GM12878 (cell line): ENCODE measurements around the gene HPD. TPM values are rescaled to one million over a fixed set of nuclear protein-coding genes. Genes with fewer than 3 reads are reported as not detected.

Source experiments
- ATAC-seq: fragments of 200-7000 bp; cut with Tn5 transposase; 3 replicates; pipeline ENCODE4 v1.9.1; 2020; ENCODE audit warnings: mild to moderate bottlenecking, moderate library complexity
- BruUV-seq: library from RNA; stranded (reverse); fragments of 400-500 nt; replicated peaks from 2 replicates; lab custom pipeline; 2021; lab: Mats Ljungman, UMichigan
- CTCF ChIA-PET: fragments of 300-600 bp; sonication (Branson Sonifier 250); formaldehyde crosslinking; extraction: SDS; loops from one replicate; lab custom pipeline; 2021; ENCODE audit warnings: inconsistent platforms; lab: Yijun Ruan, JAX
- POLR2A ChIA-PET: fragments of 350-600 bp; formaldehyde crosslinking; extraction: SDS; loops from one replicate; lab custom pipeline; 2021; ENCODE audit warnings: inconsistent platforms; lab: Charles Lee
- RAD21 ChIA-PET: fragments of 300-600 bp; sonication (Branson Sonifier 250); formaldehyde crosslinking; loops from one replicate; lab custom pipeline; 2023; ENCODE audit warnings: antibody characterized with exemption; ENCODE audit not compliant: unreplicated experiment; lab: Charles Lee
- SMC1A ChIA-PET: fragments of 300-600 bp; sonication (Branson Sonifier 250); formaldehyde crosslinking; loops from one replicate; lab custom pipeline; 2023; ENCODE audit not compliant: unreplicated experiment, uncharacterized antibody; lab: Charles Lee
- DNase-seq: peaks from one replicate; pipeline ENCODE4 v3.0.0-alpha.2; 2011; ENCODE audit warnings: low read depth, low spot score
- FAIRE-seq: peaks from 3 replicates; lab custom pipeline; 2011; peaks lifted over from hg19 to GRCh38; lab: Jason Lieb, UNC
- H2AFZ ChIP-seq: 2 replicates; pipeline ENCODE4 v1.6.0; 2011; ENCODE audit warnings: low read depth, low read length, control low read depth; ENCODE audit not compliant: control insufficient read depth
- H3K27ac ChIP-seq: 2 replicates; pipeline ENCODE4 v1.5.1; 2011; ENCODE audit warnings: control low read depth; ENCODE audit not compliant: control insufficient read depth, insufficient read depth
- H3K27me3 ChIP-seq, 2 experiments: replicated peaks in 1 of 2; 2 replicates each; pipeline versions ENCODE4 v1.6.0 to v1.6.1; 2011; ENCODE audit warnings: low read length in 1 of 2; ENCODE audit not compliant: control insufficient read depth in 2 of 2, insufficient read depth in 2 of 2
- H3K36me3 ChIP-seq, 2 experiments: 2 replicates each; pipeline ENCODE4 v1.5.1; 2011; ENCODE audit warnings: low read length in 1 of 2; ENCODE audit not compliant: control insufficient read depth in 2 of 2, insufficient read depth in 2 of 2
- H3K4me1 ChIP-seq: 2 replicates; pipeline ENCODE4 v1.6.1; 2011; ENCODE audit warnings: mild to moderate bottlenecking, low read length, moderate library complexity, mixed read lengths; ENCODE audit not compliant: control insufficient read depth, insufficient read depth
- H3K4me2 ChIP-seq: 2 replicates; pipeline ENCODE4 v1.6.0; 2011; ENCODE audit warnings: control low read depth; ENCODE audit not compliant: control insufficient read depth, insufficient read depth
- H3K4me3 ChIP-seq: fragments of 200-600 bp; sonication (generic); 2 replicates; pipeline ENCODE4 v1.5.1; 2016
- H3K79me2 ChIP-seq: 2 replicates; pipeline ENCODE4 v1.6.0; 2011; ENCODE audit warnings: low read length; ENCODE audit not compliant: control insufficient read depth, insufficient read depth
- H3K9ac ChIP-seq: 2 replicates; pipeline ENCODE4 v1.8.0; 2011; ENCODE audit warnings: low read length, control low read depth, mixed read lengths; ENCODE audit not compliant: control insufficient read depth, insufficient read depth
- H3K9me3 ChIP-seq: replicated peaks from 3 replicates; pipeline ENCODE4 v1.5.1; 2011; ENCODE audit warnings: mild to moderate bottlenecking, low read length; ENCODE audit not compliant: control insufficient read depth, insufficient read depth
- H4K20me1 ChIP-seq: 2 replicates; pipeline ENCODE4 v1.6.0; 2011; ENCODE audit not compliant: control insufficient read depth, insufficient read depth
- ATF7 ChIP-seq: fragments of 450-650 bp; IDR thresholded peaks from 2 replicates; pipeline ENCODE4 v1.6.1; 2016; ENCODE audit warnings: low read depth, mild to moderate bottlenecking
- BHLHE40 ChIP-seq, 2 experiments: fragments of 450-650 bp in 1 of 2; IDR thresholded peaks; 2 replicates each; pipeline ENCODE4 v1.6.1; 2011 to 2017; ENCODE audit warnings: low read depth in 2 of 2, borderline replicate concordance in 1 of 2, improper control_type of control experiment in 1 of 2, low read length in 1 of 2, mild to moderate bottlenecking in 1 of 2
- BRCA1 ChIP-seq: IDR thresholded peaks from 2 replicates; pipeline ENCODE4 v1.6.1; 2011; ENCODE audit warnings: low read depth, low read length, improper control_type of control experiment
- CBX5 ChIP-seq: sonication (generic); IDR thresholded peaks from 2 replicates; pipeline ENCODE4 v1.6.1; 2016; ENCODE audit warnings: low read depth, moderate library complexity, mild to moderate bottlenecking, inconsistent platforms
- CHD2 ChIP-seq: IDR thresholded peaks from 2 replicates; pipeline ENCODE4 v1.6.1; 2011; ENCODE audit warnings: low read depth, low read length, improper control_type of control experiment, borderline replicate concordance
- FOXM1 ChIP-seq: IDR thresholded peaks from 2 replicates; pipeline ENCODE4 v1.6.1; 2012; ENCODE audit warnings: low read depth, mild to moderate bottlenecking, inconsistent platforms, low read length, moderate library complexity
- IKZF2 ChIP-seq, 2 experiments: fragments of 450-650 bp; IDR thresholded peaks; 2 replicates each; pipeline ENCODE4 v1.6.1; 2017; ENCODE audit warnings: mild to moderate bottlenecking in 2 of 2, moderate library complexity in 2 of 2
- JUNB ChIP-seq: IDR thresholded peaks from 2 replicates; pipeline ENCODE4 v1.6.1; 2016; ENCODE audit warnings: antibody characterized with exemption, mild to moderate bottlenecking
- MEF2B ChIP-seq: fragments of 450-650 bp; IDR thresholded peaks from 2 replicates; pipeline ENCODE4 v1.6.1; 2018; ENCODE audit warnings: mild to moderate bottlenecking, moderate library complexity; ENCODE audit not compliant: partially characterized antibody, poor library complexity, severe bottlenecking
- NFXL1 ChIP-seq: fragments of 450-650 bp; IDR thresholded peaks from 2 replicates; pipeline ENCODE4 v1.6.1; 2017; ENCODE audit warnings: antibody characterized with exemption, mild to moderate bottlenecking, borderline replicate concordance
- REST ChIP-seq: IDR thresholded peaks from 2 replicates; pipeline ENCODE4 v1.6.1; 2012; ENCODE audit warnings: mild to moderate bottlenecking, low read depth, low read length
- SIN3A ChIP-seq: IDR thresholded peaks from 2 replicates; pipeline ENCODE4 v1.6.1; 2012; ENCODE audit warnings: low read depth, low read length, improper control_type of control experiment
- SP1 ChIP-seq: IDR thresholded peaks from one replicate; pipeline ENCODE4 v1.6.1; 2011; ENCODE audit warnings: low read depth, low read length
- WGBS: methylation state at CpG from one replicate; pipeline ENCODE4 v1.1.6; 2016; ENCODE audit warnings: low lambda C conversion rate; ENCODE audit not compliant: insufficient replicate concordance, insufficient coverage; ENCODE audit errors: missing lambda C conversion rate; 5-methylcytosine and 5-hydroxymethylcytosine counted together
- in situ Hi-C: fragments of 300-500 bp; cut with MboI; formaldehyde crosslinking; loops from 9 replicates; pipeline ENCODE4 v1.14.3; 2018; ENCODE audit warnings: mixed read lengths
- intact Hi-C: fragments of 100-400 bp; cut with micrococcal nuclease; formaldehyde crosslinking; loops from one replicate; pipeline ENCODE4 v1.14.2; 2022; ENCODE audit not compliant: unreplicated experiment
- polyA plus RNA-seq, 11 experiments: library from polyadenylated mRNA; depleted of rRNA in 4 of 11; unstranded in 6 of 11; stranded (reverse) in 5 of 11; fragments of >200 nt; fragmentation: Nextera tagmentation in 4 of 11; fragmentation: Illumina TruSeq in 1 of 11; extraction: Ambion mirVana in 4 of 11; extraction: Trizol in 1 of 11; gene quantifications; 1 replicate in 1 of 11; 2 replicates in 10 of 11; pipeline versions ENCODE4 v1.2.1 to v1.2.3, GENCODE V29; 2011 to 2016; ENCODE audit warnings: inconsistent platforms in 2 of 11, missing spikeins in 2 of 11, low read depth in 1 of 11
- total RNA-seq, 4 experiments: library from RNA; depleted of rRNA in 3 of 4; stranded (reverse); fragments of >200 nt in 3 of 4; fragmentation: Illumina TruSeq in 1 of 4; extraction: Trizol in 1 of 4; gene quantifications; 2 replicates each; pipeline versions ENCODE4 v1.2.1 to v1.2.3, GENCODE V29; 2013 to 2021
- TF ChIP-seq, protein P1 (sequence below): fragments of 450-650 bp; IDR thresholded peaks from 2 replicates; pipeline ENCODE4 v1.6.1; 2017; ENCODE audit warnings: mild to moderate bottlenecking, moderate library complexity

Gene HPD
- total and polyA plus RNA-seq, 10 of the 15 experiments (the other 5 are each of a cell fraction or from before 2014, with no cell fraction given) = 0.04 to 0.69 (median 0.28) TPM; not detected in 7

GRCh38 chr12:121802843-121803698 lies 55.6 kb downstream of the HPD start:
- in situ Hi-C loops (no loop called here), intact Hi-C loops (loop anchor here (5.0 kb wide), 2 partner anchors 266 to 1429 kb away; partner anchors contain the start of genes MPHOSPH9 and MTRFR)
- POLR2A ChIA-PET = interaction anchor here (0.6 to 10.1 kb wide), 10 partner anchors 8 to 379 kb away, joined by 3 to 155 read pairs (median 10); partner anchors contain the start of genes ORAI1, PSMD9, RHOF and TMEM120B
- no TSS peak for BruUV-seq
- Histone ChIP-seq H3K4me1 (peaks cover 27% of the 10 kb centered on the region), H3K27me3 (no peaks in the 10 kb centered on the region), H3K4me2 (peak overlapping the region; percentile 88), H3K79me2 (peaks cover 79% of the 10 kb centered on the region), H3K9ac (peak overlapping the region; percentile 100), H3K4me3 (peak overlapping the region; percentile 66), H3K9me3 (no peaks in the 10 kb centered on the region), H3K27ac (peak overlapping the region; percentile 97), H3K36me3 (peaks cover 7 to 9% of the 10 kb centered on the region in 2 experiments; a peak in 3 of 4 replicates), H2AFZ (peak overlapping the region; percentile 79), H4K20me1 (peaks cover 5% of the 10 kb centered on the region; the same call in 1 of the 2 replicates)
- WGBS = under 1% methylated on average over 41 of the region's 65 CpGs
- FAIRE-seq = peak; percentile 85
- DNase-seq = peak; percentile 88
- RAD21 ChIA-PET = interaction anchor here (1.0 to 13.1 kb wide), 7 partner anchors 8 to 402 kb away, joined by 3 to 395 read pairs (median 11); partner anchors contain the start of genes PSMD9 and RHOF
- CTCF ChIA-PET = interaction anchor here (0.7 to 13.6 kb wide), 6 partner anchors 4 to 124 kb away, joined by 4 to 565 read pairs (median 6); partner anchors contain the start of genes RHOF and SETD1B
- peak; percentile 66 for ATAC-seq
- SMC1A ChIA-PET = interaction anchor here (1.3 to 12.2 kb wide), 5 partner anchors 8 to 116 kb away, joined by 3 to 226 read pairs (median 10); partner anchors contain the start of genes CFAP251 and RHOF
- TF ChIP-seq CHD2 (peak; percentile 91), NFXL1 (no peak), JUNB (0 out of 2 replicates have a peak, but pooled peaks have one; percentile 4), REST (no peak), BHLHE40 (IDR thresholded peaks at IDR 0.05; ENCODE audit: borderline replicate concordance in 1 of 2, low read depth in 2 of 2, low read length in 1 of 2) (peak; percentile 6 to 14; a peak in 1 of 4 replicates), SP1 (peak; percentile 16), IKZF2 (IDR thresholded peaks at IDR 0.05) (peak in 1 of 2 experiments; percentile 38; a peak in 2 of 4 replicates), BRCA1 (peak; percentile 52), SIN3A (0 out of 2 replicates have a peak, but pooled peaks have one; percentile 32), CBX5 (no peak), MEF2B (peak; percentile 28), ATF7 (peak; percentile 28; the same call in 1 of the 2 replicates), FOXM1 (no peak)
- TF ChIP-seq, protein P1, sequence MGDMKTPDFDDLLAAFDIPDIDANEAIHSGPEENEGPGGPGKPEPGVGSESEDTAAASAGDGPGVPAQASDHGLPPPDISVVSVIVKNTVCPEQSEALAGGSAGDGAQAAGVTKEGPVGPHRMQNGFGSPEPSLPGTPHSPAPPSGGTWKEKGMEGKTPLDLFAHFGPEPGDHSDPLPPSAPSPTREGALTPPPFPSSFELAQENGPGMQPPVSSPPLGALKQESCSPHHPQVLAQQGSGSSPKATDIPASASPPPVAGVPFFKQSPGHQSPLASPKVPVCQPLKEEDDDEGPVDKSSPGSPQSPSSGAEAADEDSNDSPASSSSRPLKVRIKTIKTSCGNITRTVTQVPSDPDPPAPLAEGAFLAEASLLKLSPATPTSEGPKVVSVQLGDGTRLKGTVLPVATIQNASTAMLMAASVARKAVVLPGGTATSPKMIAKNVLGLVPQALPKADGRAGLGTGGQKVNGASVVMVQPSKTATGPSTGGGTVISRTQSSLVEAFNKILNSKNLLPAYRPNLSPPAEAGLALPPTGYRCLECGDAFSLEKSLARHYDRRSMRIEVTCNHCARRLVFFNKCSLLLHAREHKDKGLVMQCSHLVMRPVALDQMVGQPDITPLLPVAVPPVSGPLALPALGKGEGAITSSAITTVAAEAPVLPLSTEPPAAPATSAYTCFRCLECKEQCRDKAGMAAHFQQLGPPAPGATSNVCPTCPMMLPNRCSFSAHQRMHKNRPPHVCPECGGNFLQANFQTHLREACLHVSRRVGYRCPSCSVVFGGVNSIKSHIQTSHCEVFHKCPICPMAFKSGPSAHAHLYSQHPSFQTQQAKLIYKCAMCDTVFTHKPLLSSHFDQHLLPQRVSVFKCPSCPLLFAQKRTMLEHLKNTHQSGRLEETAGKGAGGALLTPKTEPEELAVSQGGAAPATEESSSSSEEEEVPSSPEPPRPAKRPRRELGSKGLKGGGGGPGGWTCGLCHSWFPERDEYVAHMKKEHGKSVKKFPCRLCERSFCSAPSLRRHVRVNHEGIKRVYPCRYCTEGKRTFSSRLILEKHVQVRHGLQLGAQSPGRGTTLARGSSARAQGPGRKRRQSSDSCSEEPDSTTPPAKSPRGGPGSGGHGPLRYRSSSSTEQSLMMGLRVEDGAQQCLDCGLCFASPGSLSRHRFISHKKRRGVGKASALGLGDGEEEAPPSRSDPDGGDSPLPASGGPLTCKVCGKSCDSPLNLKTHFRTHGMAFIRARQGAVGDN = peak; percentile 89
